ENCODE data around the gene ITGA1.

ITGA1 gene

DNA sequence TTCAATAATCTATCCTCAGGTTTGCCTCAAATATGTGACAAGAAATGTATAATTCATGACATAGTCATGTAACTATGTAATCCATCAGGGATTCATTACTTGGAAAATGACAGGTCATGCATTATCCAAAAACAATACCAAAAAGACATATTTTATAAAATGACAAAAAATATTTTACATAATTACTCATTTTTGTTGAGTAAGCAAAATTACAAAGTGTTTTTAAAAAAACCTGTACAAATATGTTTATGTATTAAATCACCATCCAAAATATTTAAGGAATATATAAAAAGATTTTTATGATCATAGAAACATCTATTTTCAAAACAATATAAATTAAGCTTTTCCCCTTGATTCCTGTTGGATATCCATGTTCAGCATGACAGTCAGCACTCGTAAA lies 164.8 kb downstream of the ITGA1 start:
- TF ChIP-seq, protein P1, sequence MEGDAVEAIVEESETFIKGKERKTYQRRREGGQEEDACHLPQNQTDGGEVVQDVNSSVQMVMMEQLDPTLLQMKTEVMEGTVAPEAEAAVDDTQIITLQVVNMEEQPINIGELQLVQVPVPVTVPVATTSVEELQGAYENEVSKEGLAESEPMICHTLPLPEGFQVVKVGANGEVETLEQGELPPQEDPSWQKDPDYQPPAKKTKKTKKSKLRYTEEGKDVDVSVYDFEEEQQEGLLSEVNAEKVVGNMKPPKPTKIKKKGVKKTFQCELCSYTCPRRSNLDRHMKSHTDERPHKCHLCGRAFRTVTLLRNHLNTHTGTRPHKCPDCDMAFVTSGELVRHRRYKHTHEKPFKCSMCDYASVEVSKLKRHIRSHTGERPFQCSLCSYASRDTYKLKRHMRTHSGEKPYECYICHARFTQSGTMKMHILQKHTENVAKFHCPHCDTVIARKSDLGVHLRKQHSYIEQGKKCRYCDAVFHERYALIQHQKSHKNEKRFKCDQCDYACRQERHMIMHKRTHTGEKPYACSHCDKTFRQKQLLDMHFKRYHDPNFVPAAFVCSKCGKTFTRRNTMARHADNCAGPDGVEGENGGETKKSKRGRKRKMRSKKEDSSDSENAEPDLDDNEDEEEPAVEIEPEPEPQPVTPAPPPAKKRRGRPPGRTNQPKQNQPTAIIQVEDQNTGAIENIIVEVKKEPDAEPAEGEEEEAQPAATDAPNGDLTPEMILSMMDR (conservative IDR thresholded peaks at IDR 0.05; ENCODE audit: low read length) = no peak
- TF ChIP-seq EZH2phosphoT487 (IDR thresholded peaks at IDR 0.05; ENCODE audit: borderline replicate concordance) = no peak
- Histone ChIP-seq H3K27me3 (ENCODE audit: insufficient read depth, low read length, poor library complexity, severe bottlenecking) (no peaks in the 10 kb centered on the region), H3K79me2 (ENCODE audit: insufficient read depth, low read length) (no peaks in the 10 kb centered on the region), H3K4me3 (ENCODE audit: low read length, poor library complexity, severe bottlenecking) (no peak overlapping the region), H3K9ac (ENCODE audit: low read depth, low read length, poor library complexity, severe bottlenecking) (no peak overlapping the region), H3K4me2 (ENCODE audit: low read depth, low read length, poor library complexity, severe bottlenecking) (no peak overlapping the region), H2AFZ (ENCODE audit: low read length) (no peak overlapping the region), H4K20me1 (ENCODE audit: insufficient read depth, low read length, poor library complexity, severe bottlenecking) (no peaks in the 10 kb centered on the region), H3F3A (ENCODE audit: low read depth) (no peaks in the 10 kb centered on the region), H3K4me1 (ENCODE audit: insufficient read depth, low read length, poor library complexity, severe bottlenecking) (peaks cover 5% of the 10 kb centered on the region), H3K9me2 (replicated peaks; ENCODE audit: low read depth, low read length) (no peaks in the 10 kb centered on the region), H3K36me3 (ENCODE audit: insufficient read depth, low read length) (no peaks in the 10 kb centered on the region), H3K9me3 (ENCODE audit: insufficient read depth, low read depth, low read length) (no peaks in the 10 kb centered on the region)

DNA sequence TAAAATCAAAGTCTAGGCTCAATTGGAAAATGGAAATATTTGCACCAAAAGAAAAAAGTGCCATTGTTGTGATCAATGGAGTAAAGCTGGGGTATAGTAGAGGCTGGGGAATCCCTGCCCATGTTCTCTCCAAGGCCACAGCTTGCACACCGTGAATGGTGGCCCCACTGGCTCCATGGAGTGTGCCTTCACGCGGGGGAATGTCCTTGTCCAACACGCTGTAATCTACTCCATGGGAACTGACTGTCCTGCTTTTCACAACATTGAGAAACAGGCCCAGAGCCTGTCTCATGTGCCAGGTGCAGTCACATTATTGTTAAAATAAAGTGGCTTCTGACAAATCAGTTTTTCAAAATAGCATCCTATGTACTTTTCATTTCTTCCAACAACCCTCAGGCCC lies 168.3 kb downstream of the ITGA1 start:
- H3K27me3 ChIP-seq (ENCODE audit: insufficient read depth, low read length, poor library complexity, severe bottlenecking) = no peaks in the 10 kb centered on the region
- H3K36me3 ChIP-seq (ENCODE audit: insufficient read depth, low read length) = no peaks in the 10 kb centered on the region
- TF ChIP-seq, protein P1 (conservative IDR thresholded peaks at IDR 0.05; ENCODE audit: low read length) = no peak
- TF ChIP-seq EZH2phosphoT487 (IDR thresholded peaks at IDR 0.05; ENCODE audit: borderline replicate concordance) = no peak
- no peaks in the 10 kb centered on the region for H4K20me1 ChIP-seq (ENCODE audit: insufficient read depth, low read length, poor library complexity, severe bottlenecking)
- H3K9me2 ChIP-seq (replicated peaks; ENCODE audit: low read depth, low read length) = no peaks in the 10 kb centered on the region
- H3K79me2 ChIP-seq (ENCODE audit: insufficient read depth, low read length) = no peaks in the 10 kb centered on the region
- no peaks in the 10 kb centered on the region for H3F3A ChIP-seq (ENCODE audit: low read depth)
- no peaks in the 10 kb centered on the region for H3K9me3 ChIP-seq (ENCODE audit: insufficient read depth, low read depth, low read length)
- no peak overlapping the region for H3K4me3 ChIP-seq (ENCODE audit: low read length, poor library complexity, severe bottlenecking)
- H3K9ac ChIP-seq (ENCODE audit: low read depth, low read length, poor library complexity, severe bottlenecking) = no peak overlapping the region
- no peak overlapping the region for H3K4me2 ChIP-seq (ENCODE audit: low read depth, low read length, poor library complexity, severe bottlenecking)
- H2AFZ ChIP-seq (ENCODE audit: low read length) = no peak overlapping the region
- no peaks in the 10 kb centered on the region for H3K4me1 ChIP-seq (ENCODE audit: insufficient read depth, low read length, poor library complexity, severe bottlenecking)

DNA sequence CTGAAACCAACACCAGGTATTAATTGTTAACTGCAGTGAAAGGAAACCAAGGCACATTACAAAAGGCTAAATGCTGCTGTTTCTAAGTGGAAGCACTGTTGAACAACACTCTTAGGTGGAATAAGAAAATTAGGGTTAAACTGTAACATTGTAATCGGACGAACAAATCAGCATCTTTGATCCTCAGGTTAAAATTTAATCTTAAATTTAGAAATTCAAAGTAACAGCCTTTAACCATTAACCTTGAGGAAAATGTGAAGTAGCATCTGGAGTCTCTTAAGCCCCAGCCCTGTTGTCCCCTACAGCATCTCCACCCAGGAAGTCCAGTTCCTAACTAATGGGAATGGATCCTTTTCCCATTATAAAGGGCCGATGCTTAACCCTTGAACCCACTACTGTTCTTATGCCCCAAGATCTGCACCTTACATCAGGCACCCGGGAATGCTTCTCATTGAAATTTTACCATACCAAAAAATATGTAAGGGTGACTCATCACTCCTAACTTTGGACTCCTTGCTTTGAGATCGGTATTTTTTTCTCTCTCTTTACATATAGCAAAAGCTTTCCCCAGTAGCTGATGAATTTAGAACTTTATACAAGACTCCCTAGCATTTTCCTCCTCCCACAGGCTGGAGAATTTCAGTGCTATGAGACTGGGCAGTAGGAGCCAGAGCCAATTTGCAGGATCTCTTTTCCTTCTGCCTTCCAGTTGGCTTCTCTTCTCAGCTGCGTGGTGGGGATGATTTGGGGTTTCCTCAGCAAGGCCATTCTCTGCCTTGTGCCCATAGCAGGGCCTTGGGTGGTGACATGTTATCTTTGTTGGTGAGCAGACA lies 169.4 kb downstream of the ITGA1 start:
- no peak for TF ChIP-seq EZH2phosphoT487 (IDR thresholded peaks at IDR 0.05; ENCODE audit: borderline replicate concordance)
- TF ChIP-seq, protein P1 (conservative IDR thresholded peaks at IDR 0.05; ENCODE audit: low read length) = no peak
- Histone ChIP-seq H3K36me3 (ENCODE audit: insufficient read depth, low read length) (no peaks in the 10 kb centered on the region), H2AFZ (ENCODE audit: low read length) (no peak overlapping the region), H3K27me3 (ENCODE audit: insufficient read depth, low read length, poor library complexity, severe bottlenecking) (no peaks in the 10 kb centered on the region), H3K4me2 (ENCODE audit: low read depth, low read length, poor library complexity, severe bottlenecking) (no peak overlapping the region), H3K9me2 (replicated peaks; ENCODE audit: low read depth, low read length) (no peaks in the 10 kb centered on the region), H3K4me3 (ENCODE audit: low read length, poor library complexity, severe bottlenecking) (no peak overlapping the region), H3K9me3 (ENCODE audit: insufficient read depth, low read depth, low read length) (no peaks in the 10 kb centered on the region), H3K79me2 (ENCODE audit: insufficient read depth, low read length) (no peaks in the 10 kb centered on the region), H3F3A (ENCODE audit: low read depth) (no peaks in the 10 kb centered on the region), H3K9ac (ENCODE audit: low read depth, low read length, poor library complexity, severe bottlenecking) (no peak overlapping the region), H4K20me1 (ENCODE audit: insufficient read depth, low read length, poor library complexity, severe bottlenecking) (no peaks in the 10 kb centered on the region), H3K4me1 (ENCODE audit: insufficient read depth, low read length, poor library complexity, severe bottlenecking) (no peaks in the 10 kb centered on the region)

Data from Loucy (cell line).